Posterior vena cava (tissue), 2 donors: ENCODE data around the gene MAP1LC3A. TPM values are rescaled to one million over a fixed set of nuclear protein-coding genes. Genes with fewer than 3 reads are reported as not detected.

Source experiments
- DNase-seq: peaks from one replicate; pipeline ENCODE4 v3.0.0-alpha.2; 2020; ENCODE audit warnings: low spot score
- intact Hi-C, 2 donors: fragments of 100-400 bp; cut with DNase I; formaldehyde crosslinking; loops; one replicate each; pipeline versions ENCODE4 v1.14.1 to v1.14.2; 2022 to 2023
- total RNA-seq, 2 donors: library from RNA; stranded (reverse); fragmentation: NEBNext Ultra II Directional; extraction: Animal tissue kit (Norgen Biotek cat#: 25700); gene quantifications; one replicate each; pipeline ENCODE4 v1.2.1, GENCODE V29; 2021
- donor health status: DM: yes; HTN: yes; CAD: no.
- donor health status: DM: yes; HTN: yes; CAD: no.

Gene MAP1LC3A
- total RNA-seq, 2 donors from 2014 or later, result 36.1 to 48.1 TPM

GRCh38 chr20:34525709-34526416, 32.7 kb upstream of the MAP1LC3A start:
- intact Hi-C loops, result loop anchor here in 1 of 2 donors (10.0 kb wide), 1 partner anchor 211 kb away; no protein-coding TSS in a partner anchor

GRCh38 chr20:34526466-34526865, 32.1 kb upstream of the MAP1LC3A start:
- DNase-seq, result no peak
- intact Hi-C loops, result loop anchor here in 1 of 2 donors (10.0 kb wide), 1 partner anchor 212 kb away; no protein-coding TSS in a partner anchor

More at GRCh38 chr20:34525709-34526416, 32.7 kb upstream of the MAP1LC3A start:
- peak; percentile 93 for DNase-seq

- intact Hi-C loops, result loop anchor here in 1 of 2 donors (10.0 kb wide), 1 partner anchor 212 kb away; no protein-coding TSS in a partner anchor
- DNase-seq, result no peak
Measured at GRCh38 chr20:34527016-34527415, 31.5 kb upstream of the MAP1LC3A start.

GRCh38 chr20:34528921-34529297, 29.6 kb upstream of the MAP1LC3A start:
- no peak for DNase-seq
- intact Hi-C loops, result loop anchor here in 1 of 2 donors (10.0 kb wide), 1 partner anchor 214 kb away; no protein-coding TSS in a partner anchor

GRCh38 chr20:34529742-34530141, 28.8 kb upstream of the MAP1LC3A start:
- intact Hi-C loops, result loop anchor here in 1 of 2 donors (10.0 kb wide), 1 partner anchor 215 kb away; no protein-coding TSS in a partner anchor
- DNase-seq, result no peak

- DNase-seq, result no peak
- intact Hi-C loops, result no loop called here
Measured at GRCh38 chr20:34530342-34530741, 28.2 kb upstream of the MAP1LC3A start.

- intact Hi-C loops, result no loop called here
- DNase-seq, result no peak
Measured at GRCh38 chr20:34531608-34532265, 26.8 kb upstream of the MAP1LC3A start.

GRCh38 chr20:34532320-34532719, 26.2 kb upstream of the MAP1LC3A start:
- intact Hi-C loops, result no loop called here
- DNase-seq, result no peak

GRCh38 chr20:34532756-34533155, 25.8 kb upstream of the MAP1LC3A start:
- intact Hi-C loops, result no loop called here
- no peak for DNase-seq

GRCh38 chr20:34534391-34535165, 23.9 kb upstream of the MAP1LC3A start:
- intact Hi-C loops, result no loop called here
- no peak for DNase-seq

- intact Hi-C loops, result no loop called here
- no peak for DNase-seq
Measured at GRCh38 chr20:34535301-34535840, 23.1 kb upstream of the MAP1LC3A start.

GRCh38 chr20:34535857-34536256, 22.7 kb upstream of the MAP1LC3A start:
- no peak for DNase-seq
- intact Hi-C loops, result no loop called here

GRCh38 chr20:34536798-34537394, 21.6 kb upstream of the MAP1LC3A start:
- no peak for DNase-seq
- intact Hi-C loops, result no loop called here

GRCh38 chr20:34537651-34538050, 20.9 kb upstream of the MAP1LC3A start:
- intact Hi-C loops, result no loop called here
- peak; percentile 73 for DNase-seq

GRCh38 chr20:34538671-34539123, 19.8 kb upstream of the MAP1LC3A start:
- intact Hi-C loops, result no loop called here
- DNase-seq, result peak; percentile 76

- intact Hi-C loops, result no loop called here
- DNase-seq, result no peak
Measured at GRCh38 chr20:34539756-34540155, 18.8 kb upstream of the MAP1LC3A start.

GRCh38 chr20:34540596-34541263, 17.8 kb upstream of the MAP1LC3A start:
- no peak for DNase-seq
- intact Hi-C loops, result no loop called here

GRCh38 chr20:34541264-34541901, 17.1 kb upstream of the MAP1LC3A start:
- intact Hi-C loops, result no loop called here
- DNase-seq, result no peak
